Measurements from ENCODE around the gene RAD51AP1. TPM values are rescaled to one million over a fixed set of nuclear protein-coding genes. Genes with fewer than 3 reads are reported as not detected.

The RAD51AP1 gene
- total and polyA plus RNA-seq, 2 of the 8 experiments (the other 6 are each of a cell fraction or from before 2014, with no cell fraction given) = 29.7 to 48.3 TPM

DNA sequence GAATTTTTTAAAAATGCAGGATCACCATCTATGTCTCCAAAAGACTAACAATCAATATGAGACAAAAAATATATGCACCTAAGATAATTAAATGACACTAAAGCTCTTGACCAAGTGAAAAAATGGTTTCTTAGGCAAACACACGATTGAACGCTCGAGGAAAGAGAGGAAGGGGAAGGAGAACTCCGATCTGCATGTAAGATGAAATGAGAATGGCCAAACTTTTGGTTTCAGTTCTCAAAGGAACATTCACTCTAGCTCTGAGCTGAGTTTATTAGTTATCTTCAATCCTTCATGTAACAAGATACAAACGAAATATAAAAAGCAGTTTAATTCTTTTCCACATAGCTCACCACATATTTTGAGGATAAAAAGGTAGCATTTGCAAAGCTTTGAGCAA, 26.1 kb downstream of the RAD51AP1 start:
- H3K4me1 ChIP-seq (replicated peaks in 1 of 4; ENCODE audit: control insufficient read depth in 3 of 4, insufficient read depth in 4 of 4, low read length in 3 of 4) = peaks cover 2 to 6% (median 4%) of the 10 kb centered on the region in 4 experiments
- no peaks in the 10 kb centered on the region for H3K9me3 ChIP-seq (ENCODE audit: insufficient read depth in 2 of 2, low read depth in 1 of 2, low read length in 1 of 2)
- H2BK15ac ChIP-seq (ENCODE audit: low read length) = no peak overlapping the region
- H4K5ac ChIP-seq (ENCODE audit: insufficient read length, low read depth, low read length) = no peak overlapping the region
- CTCF ChIA-PET (ENCODE audit: partially characterized antibody) = interaction anchor here (1.2 kb wide), 1 partner anchor 87 kb away, joined by 3 read pairs; no protein-coding TSS in a partner anchor
- no peak overlapping the region for H2BK20ac ChIP-seq (ENCODE audit: low read length)
- no peak overlapping the region for H3K56ac ChIP-seq (replicated peaks; ENCODE audit: insufficient read length, low read depth, low read length)
- H3K36me3 ChIP-seq (ENCODE audit: control insufficient read depth in 2 of 4, insufficient read depth in 4 of 4, low read length in 3 of 4) = peaks cover 0 to 6% (median 0%) of the 10 kb centered on the region in 4 experiments; a peak in 2 of 8 replicates
- TF ChIP-seq, protein P1, sequence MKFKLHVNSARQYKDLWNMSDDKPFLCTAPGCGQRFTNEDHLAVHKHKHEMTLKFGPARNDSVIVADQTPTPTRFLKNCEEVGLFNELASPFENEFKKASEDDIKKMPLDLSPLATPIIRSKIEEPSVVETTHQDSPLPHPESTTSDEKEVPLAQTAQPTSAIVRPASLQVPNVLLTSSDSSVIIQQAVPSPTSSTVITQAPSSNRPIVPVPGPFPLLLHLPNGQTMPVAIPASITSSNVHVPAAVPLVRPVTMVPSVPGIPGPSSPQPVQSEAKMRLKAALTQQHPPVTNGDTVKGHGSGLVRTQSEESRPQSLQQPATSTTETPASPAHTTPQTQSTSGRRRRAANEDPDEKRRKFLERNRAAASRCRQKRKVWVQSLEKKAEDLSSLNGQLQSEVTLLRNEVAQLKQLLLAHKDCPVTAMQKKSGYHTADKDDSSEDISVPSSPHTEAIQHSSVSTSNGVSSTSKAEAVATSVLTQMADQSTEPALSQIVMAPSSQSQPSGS (IDR thresholded peaks at IDR 0.05; ENCODE audit: low read length) = no peak
- TF ChIP-seq CREB1 (IDR thresholded peaks at IDR 0.05) (no peak), CHD1 (IDR thresholded peaks at IDR 0.05; ENCODE audit: low read depth, low read length) (no peak), POLR2AphosphoS5 (IDR thresholded peaks at IDR 0.05; ENCODE audit: low read depth, low read length) (no peak), JUN (IDR thresholded peaks at IDR 0.05; ENCODE audit: low read depth, low read length) (no peak), SRF (IDR thresholded peaks at IDR 0.05; ENCODE audit: low read depth, low read length) (no peak), GABPA (IDR thresholded peaks at IDR 0.05; ENCODE audit: borderline replicate concordance, insufficient read depth, low read length) (no peak), RAD21 (IDR thresholded peaks at IDR 0.05 in 1 of 2, conservative IDR thresholded peaks at IDR 0.05 in 1 of 2; ENCODE audit: low read depth in 2 of 2, low read length in 2 of 2) (no peak)
- TF ChIP-seq, protein P2, sequence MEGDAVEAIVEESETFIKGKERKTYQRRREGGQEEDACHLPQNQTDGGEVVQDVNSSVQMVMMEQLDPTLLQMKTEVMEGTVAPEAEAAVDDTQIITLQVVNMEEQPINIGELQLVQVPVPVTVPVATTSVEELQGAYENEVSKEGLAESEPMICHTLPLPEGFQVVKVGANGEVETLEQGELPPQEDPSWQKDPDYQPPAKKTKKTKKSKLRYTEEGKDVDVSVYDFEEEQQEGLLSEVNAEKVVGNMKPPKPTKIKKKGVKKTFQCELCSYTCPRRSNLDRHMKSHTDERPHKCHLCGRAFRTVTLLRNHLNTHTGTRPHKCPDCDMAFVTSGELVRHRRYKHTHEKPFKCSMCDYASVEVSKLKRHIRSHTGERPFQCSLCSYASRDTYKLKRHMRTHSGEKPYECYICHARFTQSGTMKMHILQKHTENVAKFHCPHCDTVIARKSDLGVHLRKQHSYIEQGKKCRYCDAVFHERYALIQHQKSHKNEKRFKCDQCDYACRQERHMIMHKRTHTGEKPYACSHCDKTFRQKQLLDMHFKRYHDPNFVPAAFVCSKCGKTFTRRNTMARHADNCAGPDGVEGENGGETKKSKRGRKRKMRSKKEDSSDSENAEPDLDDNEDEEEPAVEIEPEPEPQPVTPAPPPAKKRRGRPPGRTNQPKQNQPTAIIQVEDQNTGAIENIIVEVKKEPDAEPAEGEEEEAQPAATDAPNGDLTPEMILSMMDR (IDR thresholded peaks at IDR 0.05; ENCODE audit: control extremely low read depth in 1 of 3, insufficient read depth in 1 of 3, low read depth in 1 of 3, low read length in 3 of 3) = no peak
- no peak overlapping the region for H4K91ac ChIP-seq (replicated peaks; ENCODE audit: insufficient read length, low read length)
- H2BK5ac ChIP-seq (ENCODE audit: low read depth, low read length) = no peak overlapping the region
- no peaks in the 10 kb centered on the region for H3K79me1 ChIP-seq (ENCODE audit: low read depth, low read length)
- H3K27ac ChIP-seq (ENCODE audit: low read depth, low read length) = no peak overlapping the region
- POLR2A ChIA-PET (ENCODE audit: partially characterized antibody) = no interaction called here
- H3K23ac ChIP-seq (ENCODE audit: insufficient read length) = no peak overlapping the region
- WGBS, 2 experiments (ENCODE audit: extremely low coverage in 1 of 2, insufficient coverage in 1 of 2, insufficient read length in 1 of 2, insufficient replicate concordance in 2 of 2, low coverage in 1 of 2, low lambda C conversion rate in 2 of 2, missing lambda C conversion rate in 1 of 2) = 72% methylated on average over 5 of the region's 5 CpGs; no CpG with 5 or more reads in 1 of the 2 experiments
- H3K23me2 ChIP-seq (ENCODE audit: low read depth, low read length) = peaks cover 4% of the 10 kb centered on the region; the same call in 1 of the 2 replicates
- H3K79me2 ChIP-seq (ENCODE audit: control insufficient read depth in 1 of 2, insufficient read depth in 2 of 2, low read length in 2 of 2) = no peaks in the 10 kb centered on the region
- no peak overlapping the region for H3K14ac ChIP-seq (ENCODE audit: insufficient read length)
- no peak overlapping the region for H2AK5ac ChIP-seq (ENCODE audit: low read depth, low read length)
- FAIRE-seq (no peak), DNase-seq (ENCODE audit: low read depth in 1 of 2, low spot score in 2 of 2) (no peak)
- H3K4me3 ChIP-seq (ENCODE audit: extremely low read depth in 1 of 4, insufficient read depth in 2 of 4, low read depth in 3 of 4, low read length in 4 of 4) = no peak overlapping the region
- no peak overlapping the region for H2AFZ ChIP-seq (ENCODE audit: low read length)
- H4K8ac ChIP-seq (ENCODE audit: extremely low read depth, insufficient read depth, low read length) = no peak overlapping the region
- peaks cover 1 to 15% (median 14%) of the 10 kb centered on the region in 4 experiments for H3K27me3 ChIP-seq (replicated peaks in 1 of 4; ENCODE audit: control insufficient read depth in 3 of 4, extremely low read depth in 1 of 4, insufficient read depth in 3 of 4, low read length in 3 of 4)
- no peak overlapping the region for H2BK120ac ChIP-seq (replicated peaks; ENCODE audit: low read depth, low read length)
- H3K18ac ChIP-seq (ENCODE audit: extremely low read depth, low read length) = no peak overlapping the region
- no peak overlapping the region for H3K9ac ChIP-seq (replicated peaks in 1 of 4; ENCODE audit: extremely low read depth in 1 of 4, low read depth in 3 of 4, low read length in 3 of 4)
- H3K4me2 ChIP-seq (ENCODE audit: insufficient read depth in 1 of 2, low read depth in 2 of 2, low read length in 2 of 2) = no peak overlapping the region
- H3K4ac ChIP-seq (replicated peaks; ENCODE audit: insufficient read length, low read depth, low read length) = no peak overlapping the region
- no peaks in the 10 kb centered on the region for H4K20me1 ChIP-seq (replicated peaks in 1 of 2; ENCODE audit: control insufficient read depth in 1 of 2, insufficient read depth in 2 of 2, low read length in 2 of 2)
- H2BK12ac ChIP-seq (ENCODE audit: low read depth, low read length) = no peak overlapping the region
